Central memory CD8-positive, alpha-beta T cell (primary cell): Measurements from ENCODE around the gene DCBLD2.

Source experiments
- ATAC-seq: fragments of 150-1000 bp; cut with Tn5 transposase; replicated peaks from 2 replicates; pipeline ENCODE4 v1.10.0; 2022; ENCODE audit warnings: mild to moderate bottlenecking, moderate FRiP score, moderate number of reproducible peaks; ENCODE audit not compliant: poor library complexity, severe bottlenecking; ENCODE audit errors: extremely low read depth
- DNase-seq, 2 donors: peaks; one replicate each; pipeline ENCODE4 v3.0.0; 2021; ENCODE audit warnings: low spot score in 2 of 2
- H3K27ac Mint-ChIP-seq: one replicate; pipeline ENCODE4 v1.8.0; 2022; ENCODE audit warnings: low read depth, mild to moderate bottlenecking, moderate library complexity, mixed read lengths
- H3K27me3 Mint-ChIP-seq: one replicate; pipeline ENCODE4 v1.8.0; 2022; ENCODE audit warnings: mixed read lengths
- H3K36me3 Mint-ChIP-seq: one replicate; pipeline ENCODE4 v1.8.0; 2022; ENCODE audit warnings: mild to moderate bottlenecking, moderate library complexity, mixed read lengths; ENCODE audit not compliant: insufficient read depth
- H3K4me1 Mint-ChIP-seq: one replicate; pipeline ENCODE4 v1.8.0; 2022; ENCODE audit warnings: mixed read lengths
- H3K4me3 Mint-ChIP-seq: one replicate; pipeline ENCODE4 v1.8.0; 2022; ENCODE audit warnings: mild to moderate bottlenecking, moderate library complexity, mixed read lengths
- H3K9me3 Mint-ChIP-seq: one replicate; pipeline ENCODE4 v1.8.0; 2022; ENCODE audit warnings: mixed read lengths

The DCBLD2 gene

DNA sequence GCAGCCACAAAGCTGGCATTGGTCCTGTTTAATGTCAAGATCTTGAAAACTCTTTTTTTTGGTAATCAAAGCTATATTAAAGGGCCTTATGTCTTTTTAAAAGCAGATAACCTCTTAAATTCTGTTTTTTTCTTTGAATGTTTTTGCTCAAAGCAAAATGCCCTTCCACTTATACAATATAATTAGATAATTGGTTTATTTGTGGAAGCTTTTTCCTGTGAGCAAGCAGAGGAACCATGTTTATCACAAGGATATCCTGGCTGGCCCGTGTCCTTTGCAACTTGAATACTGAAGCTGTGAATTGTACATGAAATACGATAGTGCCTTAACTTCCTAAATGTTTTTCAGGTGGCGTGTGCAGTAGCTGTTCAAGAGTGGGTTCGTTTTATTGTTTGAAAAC is 135.8 kb downstream of the DCBLD2 start:
- ATAC-seq (no peak), DNase-seq (no peak)
- Mint-ChIP-seq H3K36me3 (no peaks in the 10 kb centered on the region), H3K9me3 (no peaks in the 10 kb centered on the region), H3K27me3 (peaks cover 65% of the 10 kb centered on the region), H3K27ac (no peak overlapping the region), H3K4me1 (no peaks in the 10 kb centered on the region), H3K4me3 (no peak overlapping the region)

DNA sequence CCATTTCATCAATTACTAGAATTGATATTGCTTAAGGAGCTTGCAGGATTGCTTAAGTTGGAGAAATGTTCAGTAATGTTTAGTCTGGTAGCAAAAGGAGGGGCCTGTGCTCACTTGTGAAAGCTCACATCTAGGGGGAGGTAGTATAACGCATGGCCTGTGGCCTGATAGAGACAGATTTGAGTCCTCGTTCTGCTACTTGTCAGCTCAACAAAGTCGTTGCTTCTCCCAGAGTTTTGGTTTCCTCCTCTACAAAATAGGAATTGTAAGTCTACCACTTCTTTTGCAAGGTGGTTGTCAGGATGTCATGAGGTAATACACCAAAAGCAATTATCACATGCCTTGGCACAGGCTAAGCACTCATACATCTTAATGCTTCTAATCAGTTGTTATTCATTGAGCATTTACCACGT is 137.0 kb downstream of the DCBLD2 start:
- Mint-ChIP-seq H3K36me3 (no peaks in the 10 kb centered on the region), H3K4me1 (no peaks in the 10 kb centered on the region), H3K27ac (no peak overlapping the region), H3K4me3 (no peak overlapping the region), H3K27me3 (peaks cover 61% of the 10 kb centered on the region), H3K9me3 (no peaks in the 10 kb centered on the region)
- ATAC-seq (no peak), DNase-seq (no peak)

DNA sequence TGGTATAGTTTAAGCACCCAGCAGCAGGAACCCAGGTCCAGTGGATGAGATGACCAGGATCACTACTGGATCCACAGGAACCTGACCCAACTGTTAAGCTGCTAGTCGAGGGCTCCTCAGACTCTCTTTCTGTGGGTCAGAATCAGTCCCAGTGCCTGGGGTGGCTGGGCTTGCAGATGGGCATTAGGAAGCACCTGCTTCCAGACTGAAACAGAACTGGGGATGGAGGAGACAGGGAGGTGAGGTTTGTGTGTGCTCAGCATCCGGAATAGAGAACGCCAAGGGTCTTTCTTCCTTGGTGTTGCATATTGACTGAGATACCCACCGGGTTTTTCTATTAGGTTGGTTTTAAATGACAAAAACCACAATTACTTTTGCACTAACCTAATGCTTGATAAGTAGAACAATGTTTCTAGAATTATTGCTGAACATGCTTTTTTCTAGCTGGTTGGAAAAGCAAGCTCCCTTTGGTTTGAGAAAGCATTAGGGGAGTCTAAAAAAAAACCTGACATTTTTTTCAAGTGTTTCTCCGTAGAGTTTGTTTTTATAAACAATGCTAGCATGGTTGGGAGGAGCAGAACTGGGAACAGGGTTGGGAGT is 137.6 kb downstream of the DCBLD2 start:
- Mint-ChIP-seq H3K4me3 (no peak overlapping the region), H3K27me3 (peaks cover 66% of the 10 kb centered on the region), H3K27ac (no peak overlapping the region), H3K9me3 (no peaks in the 10 kb centered on the region), H3K36me3 (no peaks in the 10 kb centered on the region), H3K4me1 (no peaks in the 10 kb centered on the region)
- ATAC-seq, result no peak
- no peak for DNase-seq

DNA sequence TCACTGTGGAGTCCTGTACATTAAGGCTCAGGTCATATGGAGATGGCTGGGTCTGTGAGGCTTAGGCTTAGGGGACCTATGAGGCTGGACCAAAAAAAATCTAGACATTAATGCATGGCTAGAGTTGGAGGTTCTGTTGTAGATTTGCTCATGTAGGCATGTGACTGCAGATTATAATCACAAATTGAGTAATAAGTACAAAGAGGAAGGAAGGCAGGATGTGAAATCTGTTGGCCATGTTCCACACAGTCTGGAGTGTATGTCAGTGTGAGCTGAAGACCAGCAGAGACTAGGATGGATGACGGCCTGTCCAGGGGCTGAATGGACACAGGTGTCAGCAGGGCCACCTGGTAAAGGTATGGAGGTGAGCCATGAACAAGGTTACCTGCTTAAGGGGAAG is 138.4 kb downstream of the DCBLD2 start, which contains the start of gene ST3GAL6:
Gene ST3GAL6, plus strand, starts transcription at position 265 of the 400 bp plus-strand sequence. CDS start 5,101 bp downstream, outside the sequence.
- no peak within 1 kb of the TSS for H3K4me3 Mint-ChIP-seq
- peak within 1 kb of the TSS; percentile 4 for H3K27ac Mint-ChIP-seq
- ATAC-seq, result no peak

DNA sequence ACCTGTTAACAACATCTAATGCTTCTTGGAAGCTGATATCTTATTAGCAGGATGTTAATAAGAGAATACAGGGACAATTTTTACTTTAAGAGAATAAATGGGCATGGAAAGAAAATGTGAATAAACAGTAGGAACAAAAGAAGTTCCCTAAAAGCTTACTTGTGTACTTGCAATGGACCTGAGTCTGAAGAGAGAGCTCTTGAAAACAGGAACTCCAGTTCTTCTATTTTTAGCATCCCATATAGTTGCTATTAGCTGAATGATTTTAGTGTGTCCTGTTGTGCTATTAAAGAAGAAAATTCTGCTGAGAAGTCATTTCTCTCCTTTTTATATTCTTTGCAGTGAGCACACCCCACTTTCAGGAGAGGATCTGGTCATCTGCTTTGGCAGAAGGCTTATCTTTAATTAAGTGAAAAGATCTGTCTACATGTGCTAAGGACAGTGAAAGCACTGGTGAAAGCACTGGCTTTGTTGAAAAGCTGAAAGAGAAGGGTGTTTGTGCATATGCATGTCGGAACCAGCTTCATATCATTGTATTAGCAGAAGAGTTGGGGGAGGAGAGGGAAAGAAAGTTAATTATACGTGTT is 139.8 kb downstream of the DCBLD2 start:
- Mint-ChIP-seq H3K27ac (no peak overlapping the region), H3K9me3 (no peaks in the 10 kb centered on the region), H3K36me3 (no peaks in the 10 kb centered on the region), H3K4me1 (no peaks in the 10 kb centered on the region), H3K27me3 (peaks cover 56% of the 10 kb centered on the region), H3K4me3 (no peak overlapping the region)
- DNase-seq (no peak), ATAC-seq (no peak)

More for the DNA sequence above, 138.4 kb downstream of the DCBLD2 start, which contains the start of gene ST3GAL6:
- Mint-ChIP-seq H3K4me1 (no peaks in the 10 kb centered on the region), H3K9me3 (no peaks in the 10 kb centered on the region), H3K36me3 (no peaks in the 10 kb centered on the region), H3K27me3 (peaks cover 66% of the 10 kb centered on the region)
- no peak for DNase-seq

DNA sequence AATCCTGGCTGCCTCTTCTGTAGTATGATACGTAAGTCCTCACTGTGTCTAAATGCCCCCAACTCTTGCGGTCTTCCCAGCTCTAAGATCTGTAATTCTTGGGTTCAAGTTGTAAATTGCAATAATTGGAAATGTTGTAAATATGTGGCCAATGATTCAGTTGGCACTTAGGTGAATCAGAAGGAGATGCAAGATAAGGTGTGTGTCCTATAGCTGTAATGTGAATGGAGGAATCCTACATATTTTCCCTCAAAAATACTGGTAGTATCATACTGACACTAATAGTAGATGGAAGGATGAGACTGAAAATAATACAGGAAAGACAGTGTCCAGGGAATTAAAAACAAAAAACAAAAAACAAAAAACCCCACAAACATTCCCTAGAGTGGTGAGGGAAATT is 141.9 kb downstream of the DCBLD2 start:
- Mint-ChIP-seq H3K27ac (no peak overlapping the region), H3K9me3 (no peaks in the 10 kb centered on the region), H3K36me3 (no peaks in the 10 kb centered on the region), H3K27me3 (peaks cover 59% of the 10 kb centered on the region), H3K4me1 (no peaks in the 10 kb centered on the region), H3K4me3 (no peak overlapping the region)
- DNase-seq (no peak), ATAC-seq (no peak)

DNA sequence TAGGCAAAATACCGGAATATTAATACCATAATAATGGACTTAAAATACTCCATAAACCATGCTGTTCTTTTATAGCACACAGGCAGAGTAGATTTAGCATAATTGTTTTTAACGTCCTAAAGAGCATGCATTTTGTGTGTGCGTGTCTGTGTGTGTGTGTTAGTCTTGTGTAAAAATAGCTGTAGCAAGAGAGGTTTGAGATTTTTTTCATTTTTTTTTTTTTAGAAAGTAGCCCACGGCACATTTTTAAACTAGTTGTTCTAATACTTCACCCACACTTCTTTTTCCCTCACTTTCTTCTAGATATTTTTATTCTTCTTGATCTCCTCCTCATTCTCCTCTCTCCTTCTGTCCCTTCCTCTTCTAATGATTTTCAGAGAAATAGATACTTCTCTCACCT is 145.9 kb downstream of the DCBLD2 start:
- H3K27ac Mint-ChIP-seq, result no peak overlapping the region
- peaks cover 56% of the 10 kb centered on the region for H3K27me3 Mint-ChIP-seq
- no peak for ATAC-seq
- DNase-seq, result no peak
- H3K4me1 Mint-ChIP-seq, result no peaks in the 10 kb centered on the region
- no peaks in the 10 kb centered on the region for H3K36me3 Mint-ChIP-seq
- no peak overlapping the region for H3K4me3 Mint-ChIP-seq
- no peaks in the 10 kb centered on the region for H3K9me3 Mint-ChIP-seq

DNA sequence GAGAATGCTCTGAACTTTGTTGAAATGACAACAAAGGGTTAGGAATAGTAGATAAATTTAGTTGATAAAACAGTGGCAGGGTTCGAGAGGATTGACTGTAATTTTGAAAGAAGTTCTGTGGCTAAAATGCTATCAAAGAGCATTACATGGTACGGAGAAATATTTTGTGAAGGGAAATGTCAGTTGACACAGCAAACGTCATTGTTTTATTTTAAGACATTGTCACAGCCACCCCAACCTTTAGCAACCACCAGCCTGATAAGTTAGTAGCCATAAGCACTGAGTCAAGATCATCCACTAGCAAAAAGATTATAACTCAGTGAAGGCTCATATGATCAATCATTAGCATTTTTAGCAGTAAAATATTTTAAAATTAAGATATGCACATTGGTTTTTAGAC is 147.0 kb downstream of the DCBLD2 start:
- Mint-ChIP-seq H3K36me3 (no peaks in the 10 kb centered on the region), H3K4me1 (no peaks in the 10 kb centered on the region), H3K4me3 (no peak overlapping the region), H3K27me3 (peaks cover 49% of the 10 kb centered on the region), H3K9me3 (no peaks in the 10 kb centered on the region), H3K27ac (no peak overlapping the region)
- ATAC-seq (no peak), DNase-seq (no peak)

DNA sequence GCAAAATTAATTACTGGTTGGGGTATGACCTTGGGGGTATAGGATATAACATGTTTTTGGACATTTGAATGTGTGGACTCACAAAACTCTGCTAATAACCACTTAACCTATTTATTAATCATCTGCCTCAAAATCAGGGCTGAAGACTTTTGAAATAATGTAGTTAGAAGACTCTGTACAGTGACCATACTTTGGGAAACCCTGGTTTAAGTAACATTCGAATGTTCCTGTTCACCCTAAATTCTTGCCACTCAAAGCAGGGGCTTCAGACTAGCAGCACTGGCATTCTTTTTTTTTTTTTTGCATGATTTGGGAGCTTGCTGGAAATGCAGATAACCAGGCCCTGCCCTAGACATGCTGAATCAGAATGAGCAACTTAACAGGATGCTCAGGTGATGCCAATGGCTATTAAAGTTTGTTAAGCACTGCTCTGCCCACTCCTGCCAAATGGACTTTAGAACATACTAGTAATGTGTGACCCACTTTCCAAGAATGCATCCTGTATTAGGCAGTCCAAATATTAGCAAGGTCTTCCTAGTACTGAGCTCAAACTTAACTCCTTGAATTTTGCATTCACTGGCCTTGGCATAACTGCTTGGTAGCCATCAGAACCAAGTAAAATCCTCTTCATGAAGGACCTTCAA is 151.1 kb downstream of the DCBLD2 start:
- no peak for ATAC-seq
- Mint-ChIP-seq H3K9me3 (no peaks in the 10 kb centered on the region), H3K27ac (no peak overlapping the region)

DNA sequence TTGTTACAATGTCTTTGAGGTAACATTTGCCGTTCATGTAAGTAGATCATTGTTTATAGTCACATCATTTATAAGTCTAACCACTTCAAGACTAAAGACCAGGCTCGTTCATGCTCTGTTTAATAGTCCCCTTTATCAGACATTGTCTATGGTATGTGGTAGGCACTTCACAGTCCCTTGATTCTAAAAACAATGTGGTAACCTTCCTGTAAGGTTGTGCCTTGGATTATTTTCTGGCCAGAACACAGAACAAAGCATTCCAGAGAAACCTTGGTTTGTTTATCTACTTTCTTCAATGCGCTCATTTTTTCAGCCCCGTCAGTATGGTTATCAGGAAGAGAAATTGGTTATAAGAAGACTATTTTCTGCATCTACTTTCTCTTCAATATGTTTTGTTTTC is 154.6 kb downstream of the DCBLD2 start:
- Mint-ChIP-seq H3K9me3 (no peaks in the 10 kb centered on the region), H3K27me3 (peaks cover 38% of the 10 kb centered on the region), H3K4me1 (no peaks in the 10 kb centered on the region), H3K4me3 (no peak overlapping the region), H3K36me3 (no peaks in the 10 kb centered on the region), H3K27ac (no peak overlapping the region)
- DNase-seq (no peak), ATAC-seq (no peak)

More for the DNA sequence above, 151.1 kb downstream of the DCBLD2 start:
- no peak for DNase-seq
- Mint-ChIP-seq H3K36me3 (no peaks in the 10 kb centered on the region), H3K27me3 (peaks cover 52% of the 10 kb centered on the region), H3K4me1 (no peaks in the 10 kb centered on the region), H3K4me3 (no peak overlapping the region)

DNA sequence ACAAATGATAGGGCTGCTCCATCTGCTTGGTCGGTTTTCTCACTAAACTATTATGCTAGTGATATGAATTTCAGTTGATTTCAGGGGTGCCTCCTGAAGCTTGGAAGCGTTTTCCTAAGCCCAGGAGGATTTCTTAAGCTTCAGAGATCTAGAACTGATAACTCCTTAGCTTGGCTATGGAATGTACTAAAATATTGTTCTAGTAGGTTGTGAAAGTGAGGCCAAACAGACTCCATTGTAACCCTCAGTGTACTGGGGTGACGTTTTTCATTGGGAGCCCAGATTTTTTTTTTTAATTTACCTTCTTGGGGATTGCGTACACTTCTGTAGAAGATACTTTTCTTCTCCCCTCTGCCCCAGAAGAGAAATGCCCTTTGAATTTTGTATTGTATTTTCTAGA is 155.4 kb downstream of the DCBLD2 start:
- no peak overlapping the region for H3K27ac Mint-ChIP-seq
- H3K27me3 Mint-ChIP-seq, result peaks cover 38% of the 10 kb centered on the region
- ATAC-seq, result no peak
- no peaks in the 10 kb centered on the region for H3K36me3 Mint-ChIP-seq
- H3K9me3 Mint-ChIP-seq, result no peaks in the 10 kb centered on the region
- H3K4me3 Mint-ChIP-seq, result no peak overlapping the region
- no peak for DNase-seq
- no peaks in the 10 kb centered on the region for H3K4me1 Mint-ChIP-seq
